Transverse colon (tissue), 4 donors: Measurements from ENCODE around the gene SEMA4A. TPM values are rescaled to one million over a fixed set of nuclear protein-coding genes. Genes with fewer than 3 reads are reported as not detected.
A peak's percentile ranks its signal among the peaks of the same experiment; 100 is the strongest.
"Not testable (repeated sequence)": the region's sequence is repeated elsewhere in the genome, so short reads cannot be mapped to it uniquely, and the experiment has no call there.

Source experiments
- DNase-seq: peaks from one replicate; pipeline ENCODE4 v3.0.0-alpha.2; 2019
- H3K27ac ChIP-seq, 4 donors: fragments of 200-600 bp; sonication (generic); 2 replicates each; pipeline ENCODE4 v1.5.1; 2016 to 2018; ENCODE audit warnings: inconsistent platforms in 4 of 4
- H3K27me3 ChIP-seq: fragments of 200-600 bp; sonication (generic); 2 replicates; pipeline ENCODE4 v1.5.1; 2017; ENCODE audit warnings: inconsistent platforms
- H3K36me3 ChIP-seq, 4 donors: fragments of 200-600 bp; sonication (generic); 2 replicates each; pipeline ENCODE4 v1.5.1; 2017 to 2019; ENCODE audit warnings: inconsistent platforms in 4 of 4
- H3K4me1 ChIP-seq, 4 donors: fragments of 200-600 bp; sonication (generic); 2 replicates each; pipeline ENCODE4 v1.5.1; 2017 to 2020; ENCODE audit warnings: inconsistent platforms in 4 of 4
- H3K4me3 ChIP-seq, 4 donors: fragments of 200-600 bp; sonication (generic); 1 replicate in 1 of 4; 2 replicates in 3 of 4; pipeline versions ENCODE4 v1.5.1 to v1.6.1; 2017 to 2019; ENCODE audit warnings: inconsistent platforms in 4 of 4
- H3K9me3 ChIP-seq, 2 donors: fragments of 200-600 bp; sonication (generic); 2 replicates each; pipeline ENCODE4 v1.5.1; 2017 to 2019; ENCODE audit warnings: inconsistent platforms in 2 of 2
- EP300 ChIP-seq: sonication (generic); formaldehyde crosslinking; IDR thresholded peaks from one replicate; pipeline ENCODE4 v1.6.1; 2017; ENCODE audit warnings: antibody characterized with exemption, low read depth
- POLR2A ChIP-seq: fragments of 450-650 bp; IDR thresholded peaks from one replicate; pipeline ENCODE4 v1.6.1; 2016; ENCODE audit warnings: antibody characterized with exemption, mild to moderate bottlenecking, moderate library complexity
- POLR2AphosphoS5 ChIP-seq, 3 donors: sonication (generic); formaldehyde crosslinking; IDR thresholded peaks; one replicate each; pipeline ENCODE4 v1.6.1; 2016; ENCODE audit warnings: antibody characterized with exemption in 3 of 3
- whole genome bisulfite sequencing, 2 donors: methylation state at CpG; one replicate each; pipeline ENCODE4 v1.1.5; 2018; ENCODE audit warnings: low coverage in 1 of 2; 5-methylcytosine and 5-hydroxymethylcytosine counted together
- in situ Hi-C, 4 donors: fragments of 200-750 bp; cut with MboI; loops; one replicate each; pipeline versions ENCODE4 v1.15.0 to v1.15.1; 2017; ENCODE audit warnings: low sequenced_read_pairs in 3 of 4, low pct_ligation_motif_present in 1 of 4, low pct_unique_long_range_greater_than_20kb in 1 of 4
- intact Hi-C: fragments of 100-400 bp; cut with DNase I; formaldehyde crosslinking; loops from one replicate; pipeline ENCODE4 v1.15.1; 2023; ENCODE audit warnings: low total_unique reads
- total RNA-seq, 4 donors: library from RNA; depleted of rRNA; stranded (reverse); fragments of >200 nt; gene quantifications; one replicate each; pipeline ENCODE4 v1.1.0, GENCODE V29; 2016
- TF ChIP-seq, protein P1 (sequence below), 5 experiments: fragments of 200-600 bp in 3 of 5; fragments of 450-650 bp in 2 of 5; sonication (generic) in 3 of 5; IDR thresholded peaks; 1 replicate in 2 of 5; 2 replicates in 3 of 5; pipeline ENCODE4 v1.5.1; 2016 to 2017; ENCODE audit warnings: antibody characterized with exemption in 5 of 5, inconsistent platforms in 3 of 5, mild to moderate bottlenecking in 2 of 5, moderate library complexity in 1 of 5

The SEMA4A gene
- total RNA-seq, 4 donors from 2014 or later = 2.6 to 6.0 (median 4.8) TPM; not detected in 1

DNA sequence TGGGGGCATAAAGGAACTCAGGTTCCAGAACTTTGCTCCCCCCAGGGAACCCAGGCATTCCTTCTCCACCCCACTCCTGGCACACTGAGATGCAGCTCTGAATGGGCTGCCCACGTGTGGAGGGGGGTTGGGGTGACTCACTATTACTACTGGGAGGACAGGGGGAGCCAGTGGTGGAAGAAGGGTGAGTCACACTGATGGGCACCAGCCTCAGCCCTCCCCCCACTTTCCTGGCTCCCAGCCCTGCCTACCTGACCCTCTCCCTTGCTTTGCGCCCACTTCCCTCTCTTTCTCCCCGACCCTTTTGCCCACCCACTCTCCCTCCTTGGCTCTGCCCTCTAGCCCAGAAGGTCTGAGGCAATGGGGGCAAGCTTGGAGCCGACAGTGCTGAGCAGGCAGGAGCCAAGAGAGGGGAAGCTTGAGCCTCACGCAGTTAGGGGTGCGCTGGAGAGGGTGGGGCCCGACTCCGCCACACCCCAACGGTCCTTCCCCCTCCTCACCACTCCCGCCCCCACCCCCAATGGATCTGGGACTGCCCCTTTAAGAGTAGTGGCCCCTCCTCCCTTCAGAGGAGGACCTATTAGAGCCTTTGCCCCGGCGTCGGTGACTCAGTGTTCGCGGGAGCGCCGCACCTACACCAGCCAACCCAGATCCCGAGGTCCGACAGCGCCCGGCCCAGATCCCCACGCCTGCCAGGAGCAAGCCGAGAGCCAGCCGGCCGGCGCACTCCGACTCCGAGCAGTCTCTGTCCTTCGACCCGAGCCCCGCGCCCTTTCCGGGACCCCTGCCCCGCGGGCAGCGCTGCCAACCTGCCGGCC lies 39.1 kb upstream of the SEMA4A start, which contains the start of gene LMNA:
TSS of gene LMNA (plus strand) at position 611 of the 818 bp plus-strand sequence. CDS start 208 bp downstream, outside the sequence.
- WGBS, 2 donors = 2% methylated on average over 22 of the region's 37 CpGs; no CpG with 5 or more reads in 1 of the 2 donors
- DNase-seq = peak; percentile 94
- intact Hi-C loops = no loop called here
- H3K9me3 ChIP-seq = no peaks in the 10 kb centered on the region
- H3K4me1 ChIP-seq = peaks cover 5 to 53% (median 46%) of the 10 kb centered on the region in 4 donors
- no peaks in the 10 kb centered on the region for H3K27me3 ChIP-seq
- in situ Hi-C loops = no loop called here
- peak; percentile 99 to 100 (median 99) for TF ChIP-seq POLR2AphosphoS5 (IDR thresholded peaks at IDR 0.05)
- peak; percentile 99 for TF ChIP-seq POLR2A
- no peak for TF ChIP-seq EP300
- TF ChIP-seq, protein P1, sequence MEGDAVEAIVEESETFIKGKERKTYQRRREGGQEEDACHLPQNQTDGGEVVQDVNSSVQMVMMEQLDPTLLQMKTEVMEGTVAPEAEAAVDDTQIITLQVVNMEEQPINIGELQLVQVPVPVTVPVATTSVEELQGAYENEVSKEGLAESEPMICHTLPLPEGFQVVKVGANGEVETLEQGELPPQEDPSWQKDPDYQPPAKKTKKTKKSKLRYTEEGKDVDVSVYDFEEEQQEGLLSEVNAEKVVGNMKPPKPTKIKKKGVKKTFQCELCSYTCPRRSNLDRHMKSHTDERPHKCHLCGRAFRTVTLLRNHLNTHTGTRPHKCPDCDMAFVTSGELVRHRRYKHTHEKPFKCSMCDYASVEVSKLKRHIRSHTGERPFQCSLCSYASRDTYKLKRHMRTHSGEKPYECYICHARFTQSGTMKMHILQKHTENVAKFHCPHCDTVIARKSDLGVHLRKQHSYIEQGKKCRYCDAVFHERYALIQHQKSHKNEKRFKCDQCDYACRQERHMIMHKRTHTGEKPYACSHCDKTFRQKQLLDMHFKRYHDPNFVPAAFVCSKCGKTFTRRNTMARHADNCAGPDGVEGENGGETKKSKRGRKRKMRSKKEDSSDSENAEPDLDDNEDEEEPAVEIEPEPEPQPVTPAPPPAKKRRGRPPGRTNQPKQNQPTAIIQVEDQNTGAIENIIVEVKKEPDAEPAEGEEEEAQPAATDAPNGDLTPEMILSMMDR (IDR thresholded peaks at IDR 0.05) = no peak
- H3K36me3 ChIP-seq = no peaks in the 10 kb centered on the region
- H3K4me3 ChIP-seq = peak within 1 kb of the TSS; percentile 76 to 99 (median 84)
- H3K27ac ChIP-seq = peak within 1 kb of the TSS; percentile 96 to 100 (median 98)

DNA sequence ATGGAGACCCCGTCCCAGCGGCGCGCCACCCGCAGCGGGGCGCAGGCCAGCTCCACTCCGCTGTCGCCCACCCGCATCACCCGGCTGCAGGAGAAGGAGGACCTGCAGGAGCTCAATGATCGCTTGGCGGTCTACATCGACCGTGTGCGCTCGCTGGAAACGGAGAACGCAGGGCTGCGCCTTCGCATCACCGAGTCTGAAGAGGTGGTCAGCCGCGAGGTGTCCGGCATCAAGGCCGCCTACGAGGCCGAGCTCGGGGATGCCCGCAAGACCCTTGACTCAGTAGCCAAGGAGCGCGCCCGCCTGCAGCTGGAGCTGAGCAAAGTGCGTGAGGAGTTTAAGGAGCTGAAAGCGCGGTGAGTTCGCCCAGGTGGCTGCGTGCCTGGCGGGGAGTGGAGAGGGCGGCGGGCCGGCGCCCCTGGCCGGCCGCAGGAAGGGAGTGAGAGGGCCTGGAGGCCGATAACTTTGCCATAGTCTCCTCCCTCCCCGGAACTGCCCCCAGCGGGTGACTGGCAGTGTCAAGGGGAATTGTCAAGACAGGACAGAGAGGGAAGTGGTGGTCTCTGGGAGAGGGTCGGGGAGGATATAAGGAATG lies 38.4 kb upstream of the SEMA4A start:
- intact Hi-C loops = no loop called here
- WGBS, 2 donors = 0% methylated on average over 47 of the region's 49 CpGs; no CpG with 5 or more reads in 1 of the 2 donors
- Histone ChIP-seq H3K36me3 (no peaks in the 10 kb centered on the region), H3K9me3 (no peaks in the 10 kb centered on the region), H3K27ac (peak overlapping the region; percentile 96 to 100 (median 98)), H3K4me1 (peaks cover 12 to 60% (median 53%) of the 10 kb centered on the region in 4 donors), H3K27me3 (no peaks in the 10 kb centered on the region), H3K4me3 (peak overlapping the region; percentile 76 to 99 (median 84))
- in situ Hi-C loops = no loop called here
- TF ChIP-seq EP300 (no peak), POLR2AphosphoS5 (IDR thresholded peaks at IDR 0.05) (peak in 1 of 3 donors; percentile 4), POLR2A (peak; percentile 66)
- TF ChIP-seq, protein P1 (IDR thresholded peaks at IDR 0.05) = peak in 1 of 5 experiments; percentile 2
- no peak for DNase-seq

DNA sequence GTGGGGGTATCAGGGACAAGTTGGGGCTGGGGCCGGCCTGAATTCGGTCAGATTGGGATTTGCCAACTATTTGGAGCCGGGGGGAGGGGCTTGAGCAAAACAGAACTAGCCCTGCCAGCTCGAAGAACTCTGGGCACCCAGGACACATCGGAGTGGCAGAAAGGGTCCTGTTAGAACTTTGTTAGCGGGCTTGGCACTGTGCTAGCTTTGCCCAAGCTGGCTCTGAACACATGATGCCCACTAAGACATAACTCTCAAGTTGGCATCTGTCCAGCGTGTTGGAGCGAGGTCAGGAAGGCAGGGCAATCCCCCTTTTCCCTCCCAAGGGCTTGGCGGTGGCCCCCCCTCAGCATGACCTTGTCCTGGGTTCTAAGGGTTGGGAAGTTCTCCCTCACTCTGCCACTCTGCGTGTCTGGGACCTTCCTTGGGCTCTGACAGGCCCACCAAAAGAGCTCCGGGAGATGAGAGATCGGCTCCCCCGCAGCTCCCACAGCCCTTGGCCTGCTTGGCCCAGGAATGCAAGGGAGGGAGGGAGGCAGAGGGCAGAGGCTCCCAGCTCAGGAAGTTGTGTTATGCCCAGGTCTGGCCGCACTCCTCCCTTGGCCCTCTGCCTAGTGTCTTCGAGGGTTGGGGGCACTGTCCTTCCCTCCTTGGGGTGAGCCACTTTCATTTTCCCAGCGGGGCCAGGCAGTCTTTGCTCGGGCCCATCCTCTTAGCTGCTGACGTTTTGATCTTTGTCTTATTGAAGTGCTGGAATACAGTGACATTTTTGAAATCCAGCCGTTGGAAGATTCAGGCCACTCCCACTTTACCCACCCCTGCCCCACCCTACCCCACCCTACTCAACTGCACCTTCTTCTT lies 37.6 kb upstream of the SEMA4A start:
- no peaks in the 10 kb centered on the region for H3K9me3 ChIP-seq
- peak overlapping the region; percentile 76 to 99 (median 84) for H3K4me3 ChIP-seq
- WGBS, 2 donors = 14 to 15% methylated on average over 1 to 19 of the region's 19 CpGs
- intact Hi-C loops (no loop called here), in situ Hi-C loops (no loop called here)
- DNase-seq = peak; percentile 76
- no peaks in the 10 kb centered on the region for H3K27me3 ChIP-seq
- TF ChIP-seq EP300 (no peak), POLR2A (peak; percentile 84), POLR2AphosphoS5 (IDR thresholded peaks at IDR 0.05) (peak; percentile 70 to 87 (median 85))
- TF ChIP-seq, protein P1 (IDR thresholded peaks at IDR 0.05) = no peak
- no peaks in the 10 kb centered on the region for H3K36me3 ChIP-seq
- H3K27ac ChIP-seq = peak overlapping the region; percentile 96 to 100 (median 98)
- H3K4me1 ChIP-seq = peaks cover 19 to 67% (median 60%) of the 10 kb centered on the region in 4 donors

DNA sequence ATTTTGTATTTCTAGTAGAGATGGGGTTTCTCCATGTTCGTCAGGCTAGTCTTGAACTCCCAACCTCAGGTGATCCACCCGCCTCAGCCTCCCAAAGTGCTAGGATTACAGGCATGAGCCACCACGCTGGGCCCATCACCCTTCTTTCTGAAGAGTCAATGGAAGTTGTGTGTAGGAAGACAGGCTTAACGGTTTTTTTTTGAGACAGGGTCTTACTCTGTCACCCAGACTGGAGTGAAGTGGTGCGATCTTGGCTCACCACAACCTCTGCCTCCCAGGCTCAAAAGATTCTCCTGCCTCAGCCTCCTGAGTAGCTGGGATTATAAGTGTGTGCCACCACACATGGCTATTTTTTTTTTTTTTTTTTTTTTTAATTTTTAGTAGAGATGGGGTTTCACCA lies 36.7 kb upstream of the SEMA4A start:
- Histone ChIP-seq H3K27ac (peak overlapping the region; percentile 96 to 100 (median 98)), H3K4me1 (peaks cover 27 to 76% (median 67%) of the 10 kb centered on the region in 4 donors), H3K4me3 (peak overlapping the region; percentile 76 to 99 (median 84))
- in situ Hi-C loops, intact Hi-C loops, DNase-seq, H3K9me3 ChIP-seq, H3K36me3 ChIP-seq, H3K27me3 ChIP-seq: not testable (repeated sequence)
- WGBS, 2 donors = 50% methylated on average over 5 of the region's 5 CpGs; no CpG with 5 or more reads in 1 of the 2 donors
